ENCODE results near the gene NKAIN2.
"Not testable (repeated sequence)": the region's sequence is repeated elsewhere in the genome, so short reads cannot be mapped to it uniquely, and the experiment has no call there.

The NKAIN2 gene

DNA sequence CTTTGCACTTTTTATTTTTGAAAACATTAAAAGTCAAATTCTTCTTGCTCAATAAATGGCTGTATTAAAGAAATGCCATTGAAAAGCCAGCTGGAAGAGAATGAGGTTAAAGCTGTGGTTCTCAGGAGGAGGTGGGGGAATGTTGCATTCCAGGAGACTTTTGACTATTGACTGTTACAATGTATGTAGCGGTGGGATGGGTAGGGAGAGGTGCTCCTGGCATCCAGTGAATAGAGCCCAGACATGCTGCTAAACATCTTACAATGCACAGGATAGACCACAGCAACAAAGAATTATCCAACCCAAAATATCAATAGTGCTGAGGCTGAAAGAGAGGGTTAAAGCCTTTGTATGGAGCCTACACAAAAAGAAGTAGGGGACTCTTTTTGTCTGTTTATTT, 295.9 kb downstream of the NKAIN2 start:
- DNase-seq (ENCODE audit: low spot score), result no peak

DNA sequence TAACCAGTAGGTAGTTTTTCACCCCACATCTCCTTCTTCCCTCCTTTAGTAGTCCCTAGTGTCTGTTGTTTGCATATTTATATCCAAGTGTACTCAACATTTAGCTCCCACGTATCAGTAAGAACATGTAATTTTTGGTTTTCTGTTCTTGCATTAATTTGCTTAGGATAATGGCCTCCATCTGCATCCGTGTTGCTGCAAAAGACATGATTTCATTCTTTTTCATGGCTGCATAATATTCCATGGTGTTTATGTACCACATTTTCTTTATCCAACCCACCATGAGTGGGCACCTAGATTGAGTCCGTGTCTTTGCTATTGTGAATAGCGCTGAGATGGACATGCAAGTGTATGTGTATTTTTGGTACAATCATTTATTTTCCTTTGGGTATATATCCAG, 306.8 kb downstream of the NKAIN2 start:
- no peak for DNase-seq (ENCODE audit: low spot score)

DNA sequence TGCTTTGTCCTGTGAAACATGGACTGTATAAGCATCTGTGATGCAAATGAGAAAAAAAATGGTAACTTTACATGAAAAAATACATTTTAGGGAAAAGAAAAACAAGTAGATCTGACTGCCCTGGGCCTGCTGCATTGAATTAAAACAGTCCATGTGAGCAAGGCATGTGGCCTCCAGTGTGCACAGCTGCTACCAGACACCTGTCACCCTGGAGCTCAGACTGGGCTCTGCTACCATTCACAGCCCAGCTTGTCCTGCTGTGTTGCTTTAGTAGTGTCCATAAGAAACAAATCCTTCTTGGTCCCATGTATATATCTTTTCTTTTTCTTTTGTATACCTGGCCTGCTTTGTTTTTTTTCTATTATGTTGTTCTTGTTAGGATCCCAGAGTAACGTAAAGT, 315.9 kb downstream of the NKAIN2 start:
- DNase-seq (ENCODE audit: low spot score), result no peak

DNA sequence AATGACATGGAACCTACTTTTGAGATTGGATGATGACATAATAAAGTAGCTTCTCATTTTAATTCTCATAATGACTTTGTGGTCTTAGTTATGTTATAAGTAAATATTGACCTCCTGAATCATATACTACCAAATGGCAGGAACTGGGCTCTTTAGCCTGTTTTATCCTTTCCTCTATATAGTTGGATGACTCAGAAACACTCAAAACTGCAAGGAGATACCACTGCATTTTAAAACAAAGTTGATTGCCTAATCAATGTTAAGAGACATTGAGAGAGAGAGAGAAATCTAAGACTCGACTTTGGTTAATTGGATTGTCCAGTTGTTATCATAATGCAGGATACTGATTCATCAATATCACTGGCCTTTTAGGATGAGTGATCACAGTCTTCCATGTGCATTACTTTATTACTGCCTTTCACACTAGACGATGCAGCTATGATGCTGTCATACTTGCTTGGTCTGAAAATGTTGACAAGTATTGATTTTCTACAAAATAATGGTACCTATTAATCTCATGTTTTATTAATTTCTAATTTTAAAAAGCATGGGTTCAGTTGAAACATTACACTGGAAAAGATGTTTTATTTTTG, 320.0 kb downstream of the NKAIN2 start:
- DNase-seq (ENCODE audit: low spot score), result no peak

DNA sequence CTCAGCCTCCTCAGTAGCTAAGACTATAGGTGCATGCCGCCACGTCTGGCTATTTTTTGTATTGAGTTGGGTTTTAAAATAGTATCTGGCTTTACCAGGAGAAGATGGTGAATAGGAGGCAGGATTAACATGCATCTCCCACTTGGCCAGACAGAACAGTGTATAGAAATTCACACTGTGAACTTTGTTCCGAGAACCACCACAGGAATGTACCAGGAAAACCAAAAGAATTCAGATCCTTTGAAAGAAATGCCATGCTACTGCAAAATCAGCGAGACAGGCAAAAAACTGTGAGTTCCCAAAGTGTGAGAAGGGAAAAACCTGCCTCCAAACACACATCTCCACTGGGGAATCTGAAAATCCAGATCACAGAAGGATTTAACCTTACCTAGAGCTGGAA, 327.6 kb downstream of the NKAIN2 start:
- DNase-seq (ENCODE audit: low spot score), result no peak

DNA sequence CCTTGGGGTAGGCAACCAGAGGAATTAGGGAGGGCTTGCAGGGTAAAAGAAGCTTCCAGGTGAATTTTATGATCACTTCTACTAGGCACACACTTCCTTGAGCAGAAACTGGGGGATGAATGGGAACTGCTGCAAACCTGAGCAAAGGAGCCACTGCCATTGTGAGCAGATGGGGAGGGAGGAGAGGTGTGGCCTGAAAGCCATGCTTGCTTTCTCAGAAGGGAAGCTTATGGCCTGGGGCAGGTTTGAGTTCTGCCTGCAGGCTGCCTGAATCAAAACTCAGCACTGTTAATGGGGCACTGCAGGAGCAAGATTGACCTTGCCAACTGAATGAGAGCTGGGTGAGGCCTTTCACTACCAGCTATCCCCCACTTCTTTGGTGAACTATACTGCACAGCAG, 328.1 kb downstream of the NKAIN2 start:
- DNase-seq (ENCODE audit: low spot score), result no peak

DNA sequence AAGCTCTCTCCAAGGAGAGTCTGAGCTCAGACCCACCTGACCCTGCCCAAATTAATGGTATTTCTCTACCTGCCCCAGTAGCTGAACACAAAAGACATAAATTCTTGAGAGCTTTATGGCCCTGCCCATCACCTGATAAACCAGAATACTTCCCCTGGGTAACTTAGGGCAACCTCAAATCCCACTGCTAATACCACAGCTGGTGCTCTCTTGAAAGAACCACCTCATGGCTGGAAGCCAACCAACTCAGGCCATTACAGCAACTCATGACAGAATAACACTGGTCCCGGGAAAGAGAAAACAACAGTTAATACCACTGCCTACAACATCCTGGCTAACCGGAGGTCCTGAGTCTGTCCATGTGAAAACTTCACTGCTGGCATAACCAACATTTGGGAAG, 328.6 kb downstream of the NKAIN2 start:
- DNase-seq (ENCODE audit: low spot score), result no peak

DNA sequence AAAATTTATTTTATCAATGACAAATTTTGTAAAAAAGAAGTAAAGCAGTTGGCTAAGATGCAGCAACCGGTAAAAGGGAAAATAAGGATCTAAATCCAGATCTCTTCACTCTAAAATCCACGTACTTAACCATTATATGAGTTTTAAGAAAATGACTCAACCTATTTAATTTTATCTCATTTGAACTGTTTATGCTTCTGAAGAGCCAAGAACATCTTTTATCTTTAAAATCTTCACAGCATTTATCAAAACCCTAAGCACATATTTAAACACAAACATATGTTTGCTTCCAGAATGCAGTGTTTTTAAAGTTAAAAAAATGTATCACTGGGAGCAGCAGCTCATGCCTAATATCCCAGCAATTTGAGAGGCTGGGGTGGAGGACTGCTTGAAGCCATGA, 339.2 kb downstream of the NKAIN2 start:
- DNase-seq (ENCODE audit: low spot score), result no peak

DNA sequence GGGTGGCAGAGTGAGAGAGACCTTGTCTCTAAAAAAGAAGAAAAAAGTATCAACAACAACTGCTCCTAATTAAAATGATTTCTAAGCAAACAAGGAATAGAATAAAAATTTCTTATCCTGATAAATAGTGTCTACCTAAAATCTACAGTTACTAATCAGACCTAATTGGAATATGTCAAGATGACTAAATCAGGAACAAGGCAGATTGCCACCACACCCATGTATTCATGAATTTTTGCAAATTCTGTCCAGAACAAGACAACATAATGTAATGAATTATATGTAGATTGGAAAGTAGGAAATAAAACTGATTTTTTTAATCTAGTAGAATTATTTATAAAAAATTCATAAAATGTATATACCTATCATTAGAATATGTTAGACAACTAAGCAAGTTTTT, 339.8 kb downstream of the NKAIN2 start:
- DNase-seq (ENCODE audit: low spot score), result no peak

DNA sequence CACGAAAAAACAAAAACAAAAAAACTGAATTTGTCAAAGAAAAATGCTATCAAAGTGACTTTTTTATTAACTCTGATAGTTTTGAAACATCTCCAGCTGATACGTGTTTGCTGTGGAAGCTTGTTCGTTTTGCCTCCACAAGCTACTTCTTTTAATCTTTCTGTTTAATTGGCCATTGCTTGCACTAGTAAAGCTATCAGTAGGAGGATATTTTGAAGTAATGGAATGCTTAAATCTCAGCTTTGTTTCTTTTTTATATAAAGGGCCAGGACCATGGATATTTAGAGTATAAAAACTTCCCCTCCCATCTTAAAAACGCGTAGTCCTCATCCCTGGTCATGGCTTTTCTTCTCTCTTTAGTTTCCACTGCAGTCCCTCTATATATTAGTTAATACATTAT, 344.0 kb downstream of the NKAIN2 start:
- no peak for DNase-seq (ENCODE audit: low spot score)

DNA sequence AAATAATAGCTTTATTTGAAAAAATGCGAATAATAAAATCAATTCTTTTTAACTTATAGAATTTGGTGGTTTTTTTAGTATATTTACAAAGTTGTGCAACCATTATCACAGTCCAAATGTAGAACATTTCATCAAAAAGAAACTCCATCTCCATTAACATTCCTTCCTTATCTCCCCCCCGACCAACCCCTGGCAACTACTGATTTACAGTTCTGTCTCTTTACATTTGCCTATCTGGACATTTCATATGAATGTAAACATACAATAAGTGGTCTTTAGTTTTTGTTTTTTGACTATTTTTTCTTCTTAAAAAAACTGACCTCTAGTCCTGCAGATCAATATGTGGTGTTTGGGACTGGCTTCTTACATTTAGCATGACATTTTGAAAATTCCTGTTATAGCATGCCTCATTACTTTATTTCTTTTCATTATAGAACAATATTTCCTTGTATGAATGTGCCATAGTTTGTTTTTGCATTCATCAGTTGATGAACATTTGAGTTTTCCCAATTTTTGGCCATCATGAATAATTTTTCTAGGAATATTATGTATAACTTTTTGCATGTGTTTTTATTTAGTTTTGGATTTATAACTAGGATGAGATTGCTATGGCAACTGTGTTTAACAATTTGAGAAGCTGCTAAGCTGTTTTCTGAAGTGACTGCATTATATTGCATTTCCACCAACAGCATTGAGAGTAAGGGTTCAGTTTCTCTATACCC, 344.7 kb downstream of the NKAIN2 start:
- no peak for DNase-seq (ENCODE audit: low spot score)

DNA sequence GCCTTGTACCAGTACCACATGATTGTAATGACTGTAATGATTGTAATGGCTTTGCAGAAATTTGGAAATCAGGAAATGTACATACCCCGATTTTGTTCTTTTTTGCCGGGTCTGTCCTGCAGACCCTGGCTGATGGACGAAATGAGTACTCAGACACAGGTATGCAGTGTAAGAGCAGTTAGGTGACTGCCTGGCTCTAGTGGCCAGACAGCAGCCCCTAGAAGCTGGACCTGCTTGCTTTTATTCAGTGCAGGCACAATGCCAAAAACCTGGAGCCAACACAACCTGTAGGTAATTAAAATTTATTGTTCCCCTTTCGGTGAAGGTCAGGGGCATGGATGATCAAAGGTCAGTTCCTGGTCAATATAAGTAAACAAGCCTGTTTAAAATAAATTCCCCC, 346.0 kb downstream of the NKAIN2 start:
- no peak for DNase-seq (ENCODE audit: low spot score)

DNA sequence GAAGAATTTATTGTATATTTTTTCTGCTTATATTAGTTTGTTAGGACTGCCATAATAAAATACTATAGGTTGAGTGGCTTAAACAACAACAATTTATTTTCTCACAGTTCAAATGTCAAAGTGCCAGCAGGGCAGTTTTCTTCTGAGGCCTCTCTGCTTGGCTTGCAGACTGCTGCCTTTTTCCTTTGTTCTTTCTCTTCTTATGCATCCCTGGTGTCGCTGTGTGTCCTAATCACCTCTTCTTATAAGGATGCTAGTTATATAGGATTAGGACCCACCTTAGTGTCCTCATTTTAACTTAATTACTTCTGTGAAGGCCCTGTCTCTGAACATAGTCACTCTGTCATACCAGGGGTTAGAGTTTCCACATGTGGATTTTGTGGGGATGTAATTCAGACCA, 354.4 kb downstream of the NKAIN2 start:
- no peak for DNase-seq (ENCODE audit: low spot score)

DNA sequence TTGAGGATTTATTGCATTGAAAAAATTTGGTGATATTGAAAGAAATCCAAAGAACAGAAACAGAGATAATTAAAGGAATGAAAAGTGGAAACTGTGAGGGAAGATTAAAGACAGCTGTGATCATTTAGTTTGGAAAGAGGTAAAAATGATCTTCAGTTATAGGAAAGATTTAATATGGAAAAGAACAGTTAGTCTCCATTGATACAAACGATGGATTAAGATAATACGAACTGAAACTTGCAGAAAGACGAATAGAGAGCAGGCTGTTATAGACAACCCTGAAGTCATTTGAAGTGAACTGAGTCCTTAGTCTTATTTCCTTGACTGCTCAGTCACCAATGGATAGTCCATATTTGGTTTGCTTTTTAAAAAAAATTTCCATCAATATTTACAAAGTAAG, 360.0 kb downstream of the NKAIN2 start:
- DNase-seq (ENCODE audit: low spot score), result no peak

DNA sequence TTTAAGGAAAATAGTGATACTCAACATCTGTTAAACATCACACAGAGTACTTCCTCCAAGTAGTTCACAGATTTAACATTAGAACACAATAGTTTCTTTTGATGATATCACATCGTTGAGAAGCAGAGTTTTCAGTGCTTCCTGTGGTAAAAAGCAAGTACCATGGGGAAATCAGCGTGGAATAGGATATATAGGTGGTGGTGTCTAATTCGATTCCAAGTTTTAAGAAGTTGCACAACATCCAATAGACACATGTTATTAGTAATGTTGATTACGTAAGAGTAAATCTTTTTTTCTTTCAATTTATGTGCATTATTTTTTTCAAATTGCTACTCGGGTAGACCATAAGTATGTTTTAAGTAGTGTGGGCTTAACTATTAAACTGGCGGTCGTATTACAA, 360.7 kb downstream of the NKAIN2 start:
- no peak for DNase-seq (ENCODE audit: low spot score)

DNA sequence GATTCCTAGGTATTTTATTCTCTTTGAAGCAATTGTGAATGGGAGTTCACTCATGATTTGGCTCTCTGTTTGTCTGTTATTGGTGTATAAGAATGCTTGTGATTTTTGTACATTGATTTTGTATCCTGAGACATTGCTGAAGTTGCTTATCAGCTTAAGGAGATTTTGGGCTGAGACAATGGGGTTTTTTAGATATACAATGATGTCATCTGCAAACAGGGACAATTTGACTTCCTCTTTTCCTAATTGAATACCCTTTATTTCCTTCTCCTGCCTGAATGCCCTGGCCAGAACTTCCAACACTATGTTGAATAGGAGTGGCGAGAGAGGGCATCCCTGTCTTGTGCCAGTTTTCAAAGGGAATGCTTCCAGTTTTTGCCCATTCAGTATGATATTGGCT, 363.6 kb downstream of the NKAIN2 start:
- DNase-seq (ENCODE audit: low spot score), result not testable (repeated sequence)

DNA sequence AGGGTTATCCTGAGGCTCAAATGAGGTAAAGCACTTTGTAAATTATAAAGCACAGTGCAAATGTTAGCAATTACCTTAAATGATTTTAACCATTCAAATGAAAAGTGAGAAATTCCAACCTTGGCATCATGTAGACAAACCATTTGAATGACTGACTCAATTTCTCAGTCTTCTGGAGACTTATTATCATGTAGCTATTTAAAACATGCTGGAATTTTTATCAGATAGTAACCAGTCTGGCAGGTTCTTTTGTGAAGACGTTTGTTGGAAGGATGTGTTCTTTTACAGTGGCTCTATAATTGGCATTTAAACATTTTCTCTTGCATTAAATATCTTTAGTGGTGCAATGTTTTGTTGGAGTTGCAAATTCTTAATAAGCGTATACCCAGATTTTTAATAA, 386.6 kb downstream of the NKAIN2 start:
- DNase-seq (ENCODE audit: low spot score), result no peak

DNA sequence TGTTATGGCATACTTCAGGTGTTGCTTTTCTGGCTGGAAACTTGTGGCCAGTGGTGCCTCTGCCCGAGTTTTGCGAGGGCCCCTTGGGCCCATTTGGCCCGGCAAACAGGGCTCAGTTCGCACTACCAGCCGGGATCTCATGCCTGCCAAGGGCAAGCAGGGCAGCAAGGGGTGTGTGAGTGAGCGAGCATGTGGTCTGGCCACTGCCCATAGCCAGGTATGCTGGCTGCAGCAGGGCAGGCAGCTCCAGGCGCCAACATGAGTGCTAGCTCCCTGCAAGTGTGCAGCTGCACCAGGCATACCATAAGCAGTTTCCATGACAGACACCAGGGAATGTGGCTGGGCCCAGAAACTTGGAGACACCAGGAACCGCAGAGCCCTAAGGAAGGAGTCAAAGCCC, 389.5 kb downstream of the NKAIN2 start:
- DNase-seq (ENCODE audit: low spot score), result no peak

DNA sequence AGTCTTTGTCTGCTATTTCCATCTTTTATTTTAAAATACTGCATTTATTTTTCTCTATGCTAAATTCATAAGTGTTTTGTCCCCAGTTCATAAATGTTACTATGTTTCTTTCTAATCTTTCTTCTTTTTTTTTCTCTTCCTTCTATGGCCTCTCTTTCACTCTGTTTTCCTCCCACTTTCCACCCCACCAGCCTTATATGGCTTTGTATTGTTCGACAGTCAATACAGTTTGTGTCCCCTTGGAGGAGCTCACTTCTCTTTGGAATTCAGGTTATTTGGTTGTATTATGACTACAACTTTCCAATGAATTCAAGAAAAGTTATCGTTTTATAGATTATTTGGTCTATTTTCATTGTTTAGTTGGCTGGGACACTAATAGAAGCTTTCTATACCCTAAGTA, 393.5 kb downstream of the NKAIN2 start:
- no peak for DNase-seq (ENCODE audit: low spot score)

DNA sequence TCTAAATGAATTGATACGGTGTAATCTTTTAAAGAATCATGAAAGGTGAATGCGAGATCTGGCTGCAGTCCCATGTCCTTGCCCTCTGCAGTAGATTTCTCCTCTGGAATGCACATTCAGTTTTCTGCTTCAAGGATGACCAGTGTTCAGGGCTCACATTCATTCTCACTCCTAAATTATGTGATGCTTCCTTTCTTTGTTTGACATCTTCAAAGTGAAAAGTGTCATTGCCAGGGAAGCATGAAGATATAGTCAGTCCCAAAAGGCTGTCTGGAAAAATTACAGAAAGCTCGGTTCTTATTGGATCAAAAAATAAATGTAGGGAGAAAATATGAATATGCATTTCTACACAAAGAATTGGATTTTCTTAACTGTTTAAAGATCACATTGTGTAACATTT, 395.6 kb downstream of the NKAIN2 start:
- DNase-seq (ENCODE audit: low spot score), result no peak

DNA sequence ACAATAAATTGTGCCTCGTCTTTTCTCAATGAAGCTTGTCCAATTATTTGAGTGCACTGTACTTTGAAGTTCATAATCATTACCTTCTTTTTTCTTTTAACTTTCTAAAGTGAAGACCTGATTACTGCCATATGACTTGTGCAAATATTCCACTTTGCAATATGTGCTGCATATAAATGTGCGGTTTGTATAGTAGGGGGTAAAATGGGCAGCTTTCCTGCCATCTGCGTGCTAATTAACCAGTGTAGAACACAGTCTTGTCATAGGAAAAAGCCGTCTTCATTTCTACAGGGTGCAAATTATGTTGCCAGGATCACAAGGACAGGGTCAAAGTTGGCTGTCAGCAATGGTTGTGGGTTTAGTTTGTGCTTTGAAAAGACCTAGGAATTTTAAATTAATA, 397.0 kb downstream of the NKAIN2 start:
- DNase-seq (ENCODE audit: low spot score), result no peak

DNA sequence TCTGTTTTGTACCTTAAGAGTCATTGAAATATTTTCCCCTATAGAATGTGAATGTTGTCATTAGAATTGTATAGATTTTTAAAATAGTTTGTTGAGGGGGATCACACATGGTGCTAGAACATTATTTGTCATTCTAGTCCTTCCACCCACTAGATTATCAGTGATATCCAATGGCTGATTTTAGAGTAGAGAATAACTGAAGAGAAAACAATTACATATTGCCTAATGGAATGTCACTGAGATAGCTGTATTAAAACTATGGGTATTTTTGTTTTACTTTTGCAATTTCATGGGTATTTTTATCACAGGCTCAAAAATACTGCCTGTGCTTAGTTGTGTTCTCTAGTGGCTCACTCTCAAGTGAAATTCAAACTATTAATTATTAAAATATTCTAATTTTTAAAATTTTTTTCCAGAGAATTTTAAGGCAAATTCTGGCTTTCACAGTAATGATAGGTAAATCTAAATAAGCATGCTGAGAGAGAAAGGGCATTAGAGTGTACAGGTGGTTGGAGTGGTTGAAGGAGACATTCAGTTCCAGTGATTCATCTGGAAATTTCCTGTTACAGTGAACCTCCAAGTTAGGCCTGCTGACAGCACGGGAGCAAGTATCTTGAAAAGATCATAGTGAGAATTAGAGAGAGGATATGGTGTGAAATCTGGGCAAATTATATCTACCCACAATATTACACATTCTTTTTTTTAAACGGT, 399.6 kb downstream of the NKAIN2 start:
- DNase-seq (ENCODE audit: low spot score), result no peak

DNA sequence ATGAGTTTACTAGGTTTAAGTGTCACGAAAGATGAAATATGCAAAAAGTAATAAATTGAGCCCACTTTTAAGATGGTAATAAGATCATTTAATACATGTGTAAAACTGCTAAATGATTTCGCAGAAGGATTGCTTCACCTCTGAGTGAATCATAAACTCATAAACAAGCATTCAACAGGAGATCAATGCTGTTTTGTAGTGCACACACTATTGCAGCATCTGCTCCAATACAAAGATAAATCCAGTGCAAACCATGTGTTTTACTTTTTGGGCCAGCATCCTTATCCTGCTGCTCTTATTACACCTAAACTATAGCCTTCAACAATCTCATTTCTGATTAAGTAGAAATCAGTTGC, 400.1 kb downstream of the NKAIN2 start:
- no peak for DNase-seq (ENCODE audit: low spot score)

DNA sequence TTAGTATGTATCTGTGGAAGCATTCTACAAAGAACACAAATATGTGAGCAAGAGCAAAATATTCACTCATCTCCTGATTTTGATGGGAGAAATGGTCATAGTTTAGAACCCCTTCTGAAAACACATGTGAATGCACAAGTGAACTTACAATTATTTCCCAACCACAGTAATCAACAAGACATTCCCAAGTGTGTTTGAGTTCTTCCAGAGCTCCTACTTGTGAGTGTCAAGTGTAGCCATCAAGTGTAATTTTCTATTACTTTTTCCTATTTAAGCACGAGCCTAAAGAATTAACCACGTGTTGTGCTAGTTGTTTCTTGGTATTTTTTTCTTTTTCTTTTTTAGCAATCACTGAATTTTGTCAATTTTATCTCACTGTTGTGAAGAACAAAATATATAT, 402.3 kb downstream of the NKAIN2 start:
- DNase-seq (ENCODE audit: low spot score), result no peak

All from AG08396 (cell line).